Fibroblast of lung (primary cell): Measurements from ENCODE around the gene RAB17. TPM values are rescaled to one million over a fixed set of nuclear protein-coding genes. Genes with fewer than 3 reads are reported as not detected.

Experiments used
- DNase-seq, 2 donors: peaks; one replicate each; pipeline versions ENCODE4 v3.0.0 to v3.0.0-alpha.2; 2010; ENCODE audit warnings: low read depth in 2 of 2
- H2AFZ ChIP-seq: 2 replicates; pipeline ENCODE4 v1.5.1; 2012; ENCODE audit warnings: low read length, control low read depth, inconsistent platforms
- H3K27ac ChIP-seq: 2 replicates; pipeline ENCODE4 v1.5.1; 2011; ENCODE audit warnings: low read length, control low read depth; ENCODE audit not compliant: insufficient read depth
- H3K27me3 ChIP-seq: 2 replicates; pipeline ENCODE4 v1.5.1; 2011; ENCODE audit warnings: mild to moderate bottlenecking, low read length; ENCODE audit not compliant: control insufficient read depth, insufficient read depth
- H3K36me3 ChIP-seq: 2 replicates; pipeline ENCODE4 v1.5.1; 2011; ENCODE audit warnings: low read length; ENCODE audit not compliant: control insufficient read depth, insufficient read depth
- H3K4me1 ChIP-seq: 2 replicates; pipeline ENCODE4 v1.5.1; 2011; ENCODE audit warnings: low read length; ENCODE audit not compliant: control insufficient read depth, insufficient read depth; ENCODE audit errors: extremely low read depth
- H3K4me2 ChIP-seq: 2 replicates; pipeline ENCODE4 v1.5.1; 2011; ENCODE audit warnings: low read length, control low read depth; ENCODE audit not compliant: insufficient read depth; ENCODE audit errors: extremely low read depth
- H3K4me3 ChIP-seq, 4 experiments: fragments of 200-600 bp in 1 of 4; sonication (generic) in 1 of 4; replicated peaks in 1 of 4; 2 replicates each; pipeline ENCODE4 v1.5.1; 2011 to 2016; ENCODE audit warnings: low read length in 4 of 4, low read depth in 3 of 4, mild to moderate bottlenecking in 3 of 4, control low read depth in 2 of 4, inconsistent platforms in 1 of 4, mixed read lengths in 1 of 4; ENCODE audit not compliant: insufficient read depth in 1 of 4; ENCODE audit errors: control extremely low read depth in 1 of 4
- H3K79me2 ChIP-seq: 2 replicates; pipeline ENCODE4 v1.5.1; 2012; ENCODE audit warnings: mild to moderate bottlenecking, low read length, inconsistent platforms; ENCODE audit not compliant: control insufficient read depth, insufficient read depth
- H3K9ac ChIP-seq: 2 replicates; pipeline ENCODE4 v1.5.1; 2011; ENCODE audit warnings: mild to moderate bottlenecking, low read length, control low read depth; ENCODE audit not compliant: insufficient read depth
- H3K9me3 ChIP-seq: 2 replicates; pipeline ENCODE4 v1.5.1; 2012; ENCODE audit warnings: low read depth, low read length; ENCODE audit not compliant: control insufficient read depth, insufficient read depth
- H4K20me1 ChIP-seq: 2 replicates; pipeline ENCODE4 v1.5.1; 2011; ENCODE audit warnings: low read length; ENCODE audit not compliant: control insufficient read depth, insufficient read depth; ENCODE audit errors: extremely low read depth
- EZH2 ChIP-seq: IDR thresholded peaks from 2 replicates; pipeline ENCODE4 v1.5.1; 2012; ENCODE audit warnings: low read length, control low read depth, mild to moderate bottlenecking; ENCODE audit errors: missing control alignments
- polyA plus RNA-seq, 2 donors: library from polyadenylated mRNA; depleted of rRNA in 1 of 2; stranded (reverse) in 1 of 2; unstranded in 1 of 2; fragments of >200 nt; gene quantifications; 2 replicates each; pipeline ENCODE4 v1.2.1, GENCODE V29; 2011 to 2012; ENCODE audit warnings: missing spikeins in 1 of 2
- total RNA-seq: library from RNA; depleted of rRNA; stranded (reverse); fragments of >200 nt; gene quantifications from 2 replicates; pipeline ENCODE4 v1.2.1, GENCODE V29; 2014
- TF ChIP-seq, protein P1 (sequence below), 2 donors: IDR thresholded peaks in 1 of 2; conservative IDR thresholded peaks in 1 of 2; 1 replicate in 1 of 2; 2 replicates in 1 of 2; pipeline ENCODE4 v1.5.1; 2011 to 2012; ENCODE audit warnings: low read length in 2 of 2, control low read depth in 1 of 2, inconsistent platforms in 1 of 2, low read depth in 1 of 2, mild to moderate bottlenecking in 1 of 2

RAB17 gene
- total and polyA plus RNA-seq, 2 donors (not counting 1 experiment from before 2014, with no cell fraction given), result 0.17 to 0.22 TPM

DNA sequence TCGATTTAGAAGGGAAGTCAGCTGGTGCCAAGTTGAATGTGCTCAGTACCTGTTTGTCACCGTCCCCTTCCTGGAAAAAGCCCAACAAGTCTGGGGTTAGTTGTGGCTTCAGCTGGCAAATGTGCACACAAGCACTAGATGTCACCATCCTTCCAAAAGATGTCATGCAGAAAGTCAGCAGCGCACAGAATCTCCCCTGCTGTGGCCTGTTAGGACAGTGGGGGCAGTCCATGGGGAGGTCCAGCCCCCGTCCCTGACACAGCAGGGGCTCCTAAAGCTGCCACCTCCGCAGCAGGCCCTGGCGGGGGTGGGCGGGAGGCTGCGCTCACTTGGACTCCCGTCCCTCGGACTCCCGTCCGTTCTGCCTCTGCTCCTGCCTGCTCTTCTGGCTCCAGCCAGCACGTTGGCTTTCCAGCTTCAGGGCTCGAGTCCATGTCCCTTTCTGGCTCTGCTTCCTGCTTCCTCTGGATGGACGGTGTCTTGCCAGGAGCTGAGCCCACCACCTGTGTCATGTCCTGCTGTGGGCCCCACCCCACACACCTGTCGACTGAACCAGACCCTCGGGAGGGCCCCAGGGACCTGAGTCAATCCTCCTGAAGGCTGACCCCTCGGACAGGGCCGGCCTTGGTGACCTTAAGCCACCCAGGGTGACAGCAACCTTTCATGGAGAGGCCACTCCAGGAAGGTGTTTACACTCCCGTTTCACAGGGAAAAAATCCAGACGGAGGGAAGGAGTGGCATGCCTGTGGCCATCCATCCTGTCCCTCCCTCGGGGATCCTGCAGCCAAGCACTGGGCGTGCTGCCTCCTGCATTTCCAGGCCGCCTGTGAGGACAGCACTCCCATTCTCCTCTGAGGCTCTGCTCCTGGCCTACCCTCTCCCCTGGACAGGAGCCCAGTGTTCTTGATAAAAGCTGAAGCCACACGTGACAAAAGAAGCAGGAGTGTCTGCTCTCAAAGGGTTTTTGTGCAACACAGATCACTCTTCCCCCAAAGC is 8.5 kb downstream of the RAB17 start:
- Histone ChIP-seq H3K36me3 (no peaks in the 10 kb centered on the region), H4K20me1 (no peaks in the 10 kb centered on the region), H3K4me1 (peaks cover 2% of the 10 kb centered on the region), H3K9ac (peak overlapping the region; percentile 62), H3K4me3 (peak overlapping the region in 1 of 4 experiments; percentile 37), H3K9me3 (no peaks in the 10 kb centered on the region), H3K27me3 (no peaks in the 10 kb centered on the region), H2AFZ (peak overlapping the region; percentile 74), H3K79me2 (no peaks in the 10 kb centered on the region), H3K4me2 (peak overlapping the region; percentile 78), H3K27ac (no peak overlapping the region)
- peak; percentile 58 to 81 for DNase-seq
- TF ChIP-seq EZH2, result no peak
- TF ChIP-seq, protein P1, sequence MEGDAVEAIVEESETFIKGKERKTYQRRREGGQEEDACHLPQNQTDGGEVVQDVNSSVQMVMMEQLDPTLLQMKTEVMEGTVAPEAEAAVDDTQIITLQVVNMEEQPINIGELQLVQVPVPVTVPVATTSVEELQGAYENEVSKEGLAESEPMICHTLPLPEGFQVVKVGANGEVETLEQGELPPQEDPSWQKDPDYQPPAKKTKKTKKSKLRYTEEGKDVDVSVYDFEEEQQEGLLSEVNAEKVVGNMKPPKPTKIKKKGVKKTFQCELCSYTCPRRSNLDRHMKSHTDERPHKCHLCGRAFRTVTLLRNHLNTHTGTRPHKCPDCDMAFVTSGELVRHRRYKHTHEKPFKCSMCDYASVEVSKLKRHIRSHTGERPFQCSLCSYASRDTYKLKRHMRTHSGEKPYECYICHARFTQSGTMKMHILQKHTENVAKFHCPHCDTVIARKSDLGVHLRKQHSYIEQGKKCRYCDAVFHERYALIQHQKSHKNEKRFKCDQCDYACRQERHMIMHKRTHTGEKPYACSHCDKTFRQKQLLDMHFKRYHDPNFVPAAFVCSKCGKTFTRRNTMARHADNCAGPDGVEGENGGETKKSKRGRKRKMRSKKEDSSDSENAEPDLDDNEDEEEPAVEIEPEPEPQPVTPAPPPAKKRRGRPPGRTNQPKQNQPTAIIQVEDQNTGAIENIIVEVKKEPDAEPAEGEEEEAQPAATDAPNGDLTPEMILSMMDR (conservative IDR thresholded peaks at IDR 0.05 in 1 of 2, IDR thresholded peaks at IDR 0.05 in 1 of 2; ENCODE audit: low read depth in 1 of 2, low read length in 2 of 2), result peak; percentile 52 to 67

DNA sequence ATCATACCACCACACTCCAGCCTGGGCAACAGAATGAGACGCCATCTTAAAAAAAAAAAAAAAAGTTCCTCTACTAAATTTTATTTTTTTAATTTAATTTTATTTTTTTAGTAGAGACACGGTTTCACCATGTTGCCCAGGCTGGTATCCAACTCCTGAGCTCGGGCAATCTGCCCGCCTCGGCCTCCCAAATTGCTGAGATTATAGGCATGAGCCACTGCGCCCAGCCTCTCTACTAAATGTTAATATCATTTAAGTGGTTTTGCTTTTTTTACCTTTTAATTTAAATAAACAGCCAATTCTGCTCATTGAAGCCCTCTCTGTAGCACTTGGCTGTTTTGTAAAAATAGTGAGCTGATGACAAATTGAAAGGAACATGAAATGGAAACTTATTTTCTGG is 9.2 kb downstream of the RAB17 start:
- no peak for DNase-seq
- H3K9me3 ChIP-seq, result no peaks in the 10 kb centered on the region
- no peak overlapping the region for H2AFZ ChIP-seq
- H3K9ac ChIP-seq, result no peak overlapping the region
- peaks cover 2% of the 10 kb centered on the region for H3K4me1 ChIP-seq
- H3K36me3 ChIP-seq, result no peaks in the 10 kb centered on the region
- no peak overlapping the region for H3K4me3 ChIP-seq
- no peak overlapping the region for H3K27ac ChIP-seq
- H3K79me2 ChIP-seq, result no peaks in the 10 kb centered on the region
- peak overlapping the region; percentile 78 for H3K4me2 ChIP-seq
- no peaks in the 10 kb centered on the region for H3K27me3 ChIP-seq
- no peaks in the 10 kb centered on the region for H4K20me1 ChIP-seq
- TF ChIP-seq EZH2, result no peak
- TF ChIP-seq, protein P1 (conservative IDR thresholded peaks at IDR 0.05 in 1 of 2, IDR thresholded peaks at IDR 0.05 in 1 of 2; ENCODE audit: low read depth in 1 of 2, low read length in 2 of 2), result no peak

DNA sequence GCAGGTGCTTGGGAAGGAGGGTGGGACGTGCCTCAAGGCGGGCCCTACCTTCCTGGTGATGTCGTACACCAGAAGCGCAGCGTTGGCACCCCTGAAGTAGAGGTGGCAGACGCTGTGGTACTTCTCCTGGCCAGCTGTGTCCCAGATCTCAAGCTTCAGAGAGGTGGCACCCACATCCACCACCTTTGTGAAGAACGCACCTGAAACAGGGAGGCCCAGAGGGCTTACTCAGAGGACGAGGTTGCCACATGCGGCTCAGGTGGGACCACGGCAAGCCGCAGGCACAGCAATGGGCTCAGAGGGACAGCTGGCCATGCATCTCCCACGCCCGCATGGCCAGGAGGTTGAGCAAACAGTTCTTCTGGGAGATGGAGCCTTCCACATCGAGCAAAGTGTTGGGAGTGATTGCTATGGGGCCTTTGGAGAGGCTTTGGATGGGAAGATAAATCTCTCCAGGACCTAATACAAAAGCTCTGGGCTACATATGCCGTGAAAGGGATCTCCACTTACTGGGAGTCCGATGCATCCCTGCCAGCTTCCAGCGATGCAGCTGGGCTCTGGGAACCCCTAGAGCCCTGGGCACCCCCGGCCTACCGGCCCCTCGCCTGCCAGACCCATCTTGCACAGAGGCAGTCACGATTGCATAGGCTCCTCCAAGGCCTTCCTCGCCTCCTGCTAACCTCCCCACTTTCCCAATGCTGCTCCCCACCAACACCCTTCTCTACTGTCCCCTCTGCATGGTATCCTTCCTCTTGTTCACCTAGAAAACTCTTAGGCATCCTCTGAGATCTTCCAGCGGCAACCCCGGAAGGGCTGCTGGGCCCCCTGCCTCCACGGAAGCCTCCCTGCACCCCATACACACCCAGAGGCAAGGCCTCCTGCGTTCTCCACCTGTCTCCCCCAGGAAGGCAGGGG is 12.3 kb downstream of the RAB17 start:
- Histone ChIP-seq H3K4me1 (peaks cover 2% of the 10 kb centered on the region), H3K36me3 (no peaks in the 10 kb centered on the region), H4K20me1 (no peaks in the 10 kb centered on the region), H2AFZ (no peak overlapping the region), H3K4me2 (no peak overlapping the region), H3K9ac (no peak overlapping the region), H3K4me3 (no peak overlapping the region), H3K27ac (no peak overlapping the region), H3K79me2 (no peaks in the 10 kb centered on the region), H3K27me3 (no peaks in the 10 kb centered on the region), H3K9me3 (no peaks in the 10 kb centered on the region)
- DNase-seq, result no peak
- TF ChIP-seq EZH2, result no peak
